NCI-H345 (cell line): ENCODE data around the gene POU1F1.
"Not testable (repeated sequence)": the region's sequence is repeated elsewhere in the genome, so short reads cannot be mapped to it uniquely, and the experiment has no call there.

Experiments
- DNase-seq: peaks from one replicate; lab custom pipeline; 2025; lab: John Stamatoyannopoulos, UW

The POU1F1 gene, protein sequence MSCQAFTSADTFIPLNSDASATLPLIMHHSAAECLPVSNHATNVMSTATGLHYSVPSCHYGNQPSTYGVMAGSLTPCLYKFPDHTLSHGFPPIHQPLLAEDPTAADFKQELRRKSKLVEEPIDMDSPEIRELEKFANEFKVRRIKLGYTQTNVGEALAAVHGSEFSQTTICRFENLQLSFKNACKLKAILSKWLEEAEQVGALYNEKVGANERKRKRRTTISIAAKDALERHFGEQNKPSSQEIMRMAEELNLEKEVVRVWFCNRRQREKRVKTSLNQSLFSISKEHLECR

DNA sequence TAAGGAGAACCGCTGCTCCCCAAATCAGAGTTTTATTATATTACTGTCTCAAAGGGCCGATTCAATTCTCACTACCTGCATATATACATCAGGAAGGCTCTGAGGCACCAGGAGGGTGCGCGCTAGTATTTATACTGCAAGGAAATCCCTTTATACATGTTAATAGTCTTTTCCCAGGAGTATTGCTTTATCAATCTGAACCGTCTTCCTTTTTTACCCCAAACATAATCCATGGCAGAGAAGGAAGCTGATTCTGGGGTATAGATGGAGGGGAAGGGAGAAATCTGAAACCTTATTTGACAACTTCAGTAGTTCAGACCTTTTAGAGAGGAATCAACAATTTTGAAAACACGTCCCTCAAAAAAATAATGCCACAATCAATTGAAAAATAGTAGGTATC, at the start of gene POU1F1:
Gene POU1F1, minus strand, starts transcription at position 101 of the 400 bp plus-strand sequence. CDS start 122 bp downstream, outside the sequence.
- DNase-seq, result no peak

DNA sequence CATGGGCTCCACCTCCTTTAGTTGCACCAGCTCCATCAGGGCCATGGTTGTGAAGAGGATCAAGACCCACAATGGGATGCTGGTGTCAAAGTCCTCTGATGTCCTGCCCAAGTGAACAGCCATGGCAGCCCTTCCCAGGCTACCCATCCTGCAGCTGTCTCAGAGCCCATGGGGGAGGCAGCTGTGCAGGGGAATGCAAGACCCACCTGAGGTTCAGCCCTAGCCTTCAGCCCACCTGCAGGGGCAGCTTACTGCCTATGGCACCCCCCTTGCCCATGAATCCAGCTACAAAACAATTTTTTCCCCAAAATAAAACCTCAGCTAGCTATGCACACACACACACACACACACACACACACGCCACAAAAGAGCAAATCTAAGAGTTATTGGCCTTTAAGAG, 48.2 kb upstream of the POU1F1 start:
- no peak for DNase-seq

DNA sequence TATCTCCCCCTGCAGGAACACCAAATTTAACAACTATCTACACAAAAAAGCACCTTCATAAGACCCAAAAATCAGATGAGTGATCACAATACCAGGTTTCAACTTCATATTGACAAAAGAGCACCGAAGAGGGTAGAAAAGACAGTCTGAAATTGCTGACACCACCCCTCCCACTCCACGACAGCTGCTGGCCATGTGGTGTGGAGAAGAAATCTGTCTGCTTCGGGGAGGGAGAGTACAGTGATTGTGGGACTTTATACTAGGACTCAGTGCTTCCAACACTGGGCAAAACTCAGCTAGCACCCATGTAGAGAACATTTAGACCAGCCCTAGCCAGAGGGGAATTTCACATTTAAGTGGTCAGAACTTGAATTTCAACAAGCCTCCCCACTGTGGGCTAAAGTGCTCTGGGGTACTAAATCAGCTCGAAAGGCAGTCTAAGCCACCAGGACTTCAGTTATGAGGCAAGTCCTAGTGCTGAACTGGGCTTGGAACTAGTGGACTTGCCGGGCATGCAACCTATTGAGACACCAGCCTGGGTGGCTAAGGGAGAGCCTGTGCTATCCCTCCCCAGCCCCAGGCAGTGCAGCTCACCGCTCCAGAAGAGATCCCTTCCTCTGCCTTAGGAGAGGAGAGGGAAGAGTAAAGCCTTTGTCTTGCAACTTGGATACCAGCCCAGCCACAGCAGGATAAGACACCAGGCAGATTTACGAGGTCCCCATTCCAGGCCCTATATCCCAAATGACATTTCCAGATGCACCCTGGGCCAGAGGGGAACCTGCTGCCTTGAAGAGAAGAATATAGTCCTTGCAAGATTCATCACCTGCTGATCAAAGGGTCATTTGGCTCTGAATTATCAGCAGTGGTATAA, 44.6 kb upstream of the POU1F1 start:
- peak; percentile 19 for DNase-seq

DNA sequence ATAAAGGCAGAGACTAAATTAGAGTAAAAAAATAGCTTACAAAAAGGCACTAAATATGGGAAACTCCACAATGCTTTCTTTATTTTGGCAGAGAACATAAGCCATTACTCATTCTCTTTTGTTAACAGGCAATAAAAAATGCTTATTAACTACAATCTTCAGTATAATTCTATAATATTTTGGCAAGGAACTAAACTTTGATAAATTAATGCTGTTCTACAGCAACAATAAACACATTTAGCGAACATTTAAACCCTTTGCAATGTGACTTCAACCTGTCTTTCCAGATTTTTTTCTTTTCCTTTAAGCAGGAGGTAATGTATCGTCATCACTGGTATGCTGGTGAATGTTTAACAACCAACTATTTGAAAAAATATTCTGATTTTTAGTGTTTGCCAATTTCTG, 42.2 kb upstream of the POU1F1 start:
- no peak for DNase-seq

DNA sequence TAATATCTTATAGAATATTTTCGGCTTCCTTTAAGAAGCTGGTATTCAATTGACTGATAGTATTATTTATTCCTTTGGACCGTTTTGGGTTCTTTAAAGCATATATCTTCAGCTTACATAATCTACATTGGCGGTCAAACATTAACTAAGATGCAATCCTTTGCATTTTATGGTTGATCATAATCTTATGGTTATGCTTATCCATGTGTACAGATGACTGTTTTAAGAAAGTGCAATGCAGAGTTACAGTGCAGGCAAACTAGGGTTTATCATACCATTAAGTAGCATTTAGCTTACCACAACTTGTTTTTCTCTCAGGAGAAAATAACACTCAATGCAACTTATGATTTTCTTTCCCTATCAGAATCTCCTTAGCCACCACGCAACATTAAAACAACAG, 41.4 kb upstream of the POU1F1 start:
- no peak for DNase-seq

DNA sequence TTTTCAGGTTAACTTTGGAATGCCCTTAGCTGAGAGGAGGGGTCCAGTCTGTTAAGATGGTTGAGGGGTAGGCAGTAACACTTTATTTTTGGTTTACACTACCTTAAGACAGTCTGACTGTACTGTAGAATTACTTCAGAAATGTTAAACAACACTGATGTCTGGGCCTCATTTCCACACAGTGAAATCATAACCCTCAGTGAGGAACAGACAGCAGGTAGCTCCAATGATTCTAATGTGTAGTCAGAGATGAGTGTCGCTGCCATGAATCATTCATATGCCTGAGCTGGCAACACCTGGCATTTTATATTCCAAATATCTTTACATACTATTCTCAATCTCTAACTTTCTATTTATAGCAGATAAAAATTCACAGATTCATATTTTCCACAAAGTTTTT, 37.3 kb upstream of the POU1F1 start:
- DNase-seq, result no peak

DNA sequence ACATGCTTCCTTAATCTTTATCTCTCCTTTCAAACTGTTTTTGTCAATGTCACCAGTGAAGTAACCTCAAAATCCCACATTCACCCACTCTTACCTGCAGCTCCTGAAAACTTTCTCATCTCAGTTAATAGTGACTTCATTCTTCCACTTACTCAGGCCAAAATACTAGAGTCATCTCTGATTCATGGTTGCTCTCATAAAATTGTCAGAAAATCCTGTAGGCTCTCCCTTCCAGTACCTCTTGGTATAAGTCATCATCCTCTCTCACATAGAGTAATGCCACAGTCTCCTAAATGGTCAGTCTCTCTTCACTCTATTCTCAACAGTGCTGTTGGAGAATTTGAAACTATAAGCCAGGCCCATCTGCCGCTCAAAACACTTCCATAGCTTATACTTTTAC, 34.9 kb upstream of the POU1F1 start:
- no peak for DNase-seq

DNA sequence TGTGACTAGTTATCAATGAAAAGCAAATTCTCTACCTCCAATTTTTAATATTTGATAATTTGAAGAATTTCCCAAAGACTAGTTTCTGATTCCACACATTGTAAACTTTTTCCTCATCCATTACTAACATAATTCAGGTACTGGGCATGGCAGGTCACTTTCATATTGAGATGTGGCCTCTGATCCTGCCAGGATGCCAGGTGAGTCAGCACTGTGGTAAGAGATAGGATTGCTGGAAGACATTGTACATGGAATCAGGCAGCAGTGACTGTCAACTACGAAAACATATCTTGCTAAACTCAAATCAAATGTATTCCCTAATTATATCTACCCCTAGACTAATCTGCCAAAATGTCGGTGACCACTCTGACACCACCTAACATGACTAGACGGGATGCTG, 33.2 kb upstream of the POU1F1 start:
- DNase-seq, result no peak

DNA sequence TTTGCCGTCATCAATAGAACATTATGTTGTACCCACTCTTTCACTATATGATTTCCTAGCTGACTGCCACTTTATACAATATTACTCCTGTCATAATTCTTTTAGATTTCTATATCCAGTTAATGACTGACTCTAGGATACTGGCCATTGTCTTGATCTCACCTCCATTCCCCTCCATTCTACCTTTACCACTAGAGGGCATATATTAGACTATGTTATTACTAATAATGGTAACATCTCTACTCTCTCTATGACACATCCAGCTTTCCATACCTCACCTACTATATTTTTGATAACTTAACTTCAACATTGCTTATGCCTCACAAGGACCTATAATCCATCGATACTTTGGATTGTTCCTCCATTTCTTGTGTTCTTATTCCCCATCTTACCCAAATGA, 31.4 kb upstream of the POU1F1 start:
- no peak for DNase-seq

DNA sequence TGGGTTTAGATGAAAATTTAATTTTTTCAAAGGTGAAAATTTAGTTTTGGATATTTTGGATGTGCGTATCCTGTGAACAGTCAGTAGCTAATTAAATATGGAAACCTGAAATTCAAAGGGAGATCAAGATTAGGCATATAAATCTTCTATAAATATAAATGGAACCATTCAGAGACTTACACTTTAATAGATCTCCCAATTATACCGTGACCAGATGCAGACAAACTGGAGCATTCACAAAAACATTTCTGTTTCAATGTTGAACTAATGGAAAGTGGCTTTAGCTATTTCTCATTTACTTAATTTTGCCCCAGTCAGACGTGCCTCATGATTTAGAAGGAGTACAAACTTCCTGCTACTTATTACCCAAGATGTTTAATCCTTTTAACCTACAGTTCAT, 29.1 kb upstream of the POU1F1 start:
- no peak for DNase-seq

DNA sequence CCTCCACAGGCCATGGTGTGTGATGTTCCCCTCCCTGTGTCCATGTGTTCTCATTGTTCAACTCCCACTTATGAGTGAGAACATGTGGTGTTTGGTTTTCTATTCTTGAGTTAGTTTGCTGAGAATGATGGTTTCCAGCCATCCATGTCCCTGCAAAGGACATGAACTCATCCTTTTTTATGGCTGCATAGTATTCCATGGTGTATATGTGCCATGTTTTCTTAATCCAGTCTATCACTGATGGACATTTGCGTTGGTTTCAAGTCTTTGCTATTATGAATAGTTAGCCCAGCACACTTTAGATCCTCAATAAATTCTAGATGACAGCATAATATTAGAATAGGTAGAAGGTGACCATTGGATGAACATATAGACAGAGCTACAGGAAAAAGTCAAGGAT, 28.6 kb upstream of the POU1F1 start:
- not testable (repeated sequence) for DNase-seq

DNA sequence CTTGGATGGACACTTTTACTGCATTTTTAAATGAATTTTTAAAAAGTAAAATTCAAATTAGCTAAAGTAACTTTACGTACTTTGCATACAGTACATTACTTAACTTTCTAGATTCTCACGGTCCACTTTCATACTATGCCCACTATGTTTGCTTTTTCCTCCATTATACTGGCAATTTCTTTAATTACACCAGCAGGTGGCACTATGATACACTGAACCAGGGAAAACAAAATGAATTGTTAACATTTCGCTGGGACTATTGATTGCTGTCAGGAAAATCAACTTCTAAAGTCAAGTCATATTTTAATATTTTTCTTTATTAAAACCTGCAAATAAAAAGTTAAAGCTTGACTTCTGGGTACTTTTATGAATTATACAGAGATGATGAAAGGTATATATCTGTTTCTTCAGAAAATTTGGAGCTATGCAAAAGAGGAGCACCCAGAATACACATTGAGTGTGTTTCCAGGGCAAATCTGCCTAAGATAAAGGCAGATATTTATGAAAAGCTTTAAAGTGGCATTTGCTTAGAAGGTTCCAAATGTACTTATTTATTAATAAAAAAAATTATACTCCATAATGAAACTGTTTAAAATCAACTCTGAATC, 21.8 kb upstream of the POU1F1 start:
- peak; percentile 27 for DNase-seq

DNA sequence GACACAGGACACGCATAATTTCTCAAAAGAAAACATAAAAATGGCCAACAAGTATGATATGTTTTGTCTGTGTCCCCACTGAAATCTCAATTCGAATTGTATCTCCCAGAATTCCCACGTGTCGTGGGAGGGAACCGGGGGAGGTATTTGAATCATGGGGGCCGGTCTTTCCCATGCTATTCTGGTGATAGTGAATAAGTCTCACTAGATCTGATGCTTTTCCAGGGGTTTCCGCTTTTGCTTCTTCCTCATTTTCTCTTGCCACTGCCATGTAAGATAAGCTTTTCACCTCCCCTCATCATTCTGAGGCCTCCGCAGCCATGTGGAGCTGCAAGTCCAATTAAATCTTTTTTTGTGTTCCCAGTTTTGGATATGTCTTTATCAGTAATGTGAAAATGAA, 12.1 kb upstream of the POU1F1 start:
- no peak for DNase-seq

DNA sequence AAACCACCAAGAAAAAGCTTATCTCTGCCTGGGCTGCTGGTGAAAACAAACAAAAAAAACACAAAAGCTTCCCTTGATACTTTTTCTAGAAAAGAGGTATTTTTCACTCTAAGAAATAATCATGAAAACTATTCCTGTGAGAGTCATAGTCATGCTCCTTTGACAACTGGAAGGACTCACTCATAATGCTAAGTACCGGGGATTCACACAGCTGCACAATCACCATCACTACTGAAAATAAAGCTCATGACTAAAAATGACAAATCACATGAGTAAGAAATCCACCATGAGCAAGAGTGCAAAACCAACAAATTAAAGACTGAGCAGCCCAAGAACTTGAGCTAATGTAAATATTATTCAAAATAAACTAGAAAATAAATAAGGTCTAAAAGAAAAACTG, 10.6 kb upstream of the POU1F1 start:
- DNase-seq, result no peak

DNA sequence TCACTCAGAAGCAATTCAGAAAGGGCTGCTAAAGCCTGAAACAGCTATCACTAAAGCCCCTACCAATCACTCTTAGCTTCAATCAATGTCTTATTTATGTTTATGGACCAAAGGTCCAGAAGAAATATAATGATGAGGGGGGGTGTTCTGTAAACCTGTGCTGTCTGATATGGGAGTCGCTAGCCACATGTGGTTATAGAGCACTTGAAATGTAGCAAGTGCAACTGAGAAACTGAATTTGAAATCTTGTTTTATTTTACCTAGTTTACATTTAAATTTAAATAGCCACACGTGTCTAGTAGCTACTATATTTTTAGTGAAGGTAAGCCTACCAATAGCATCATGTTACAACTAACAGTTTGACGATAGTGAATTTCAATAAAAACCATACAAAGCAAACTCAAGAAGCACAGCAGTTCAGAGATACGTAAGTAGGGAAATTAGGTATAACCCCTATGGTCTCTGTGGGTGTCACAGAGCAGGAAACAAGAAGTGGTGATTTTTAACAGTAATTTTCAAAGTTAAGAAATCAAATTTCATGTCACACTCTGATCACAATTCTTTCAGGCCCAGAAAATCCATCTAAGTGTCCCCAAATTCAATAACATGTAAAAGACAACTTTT, 3.6 kb downstream of the POU1F1 start:
- DNase-seq, result no peak

DNA sequence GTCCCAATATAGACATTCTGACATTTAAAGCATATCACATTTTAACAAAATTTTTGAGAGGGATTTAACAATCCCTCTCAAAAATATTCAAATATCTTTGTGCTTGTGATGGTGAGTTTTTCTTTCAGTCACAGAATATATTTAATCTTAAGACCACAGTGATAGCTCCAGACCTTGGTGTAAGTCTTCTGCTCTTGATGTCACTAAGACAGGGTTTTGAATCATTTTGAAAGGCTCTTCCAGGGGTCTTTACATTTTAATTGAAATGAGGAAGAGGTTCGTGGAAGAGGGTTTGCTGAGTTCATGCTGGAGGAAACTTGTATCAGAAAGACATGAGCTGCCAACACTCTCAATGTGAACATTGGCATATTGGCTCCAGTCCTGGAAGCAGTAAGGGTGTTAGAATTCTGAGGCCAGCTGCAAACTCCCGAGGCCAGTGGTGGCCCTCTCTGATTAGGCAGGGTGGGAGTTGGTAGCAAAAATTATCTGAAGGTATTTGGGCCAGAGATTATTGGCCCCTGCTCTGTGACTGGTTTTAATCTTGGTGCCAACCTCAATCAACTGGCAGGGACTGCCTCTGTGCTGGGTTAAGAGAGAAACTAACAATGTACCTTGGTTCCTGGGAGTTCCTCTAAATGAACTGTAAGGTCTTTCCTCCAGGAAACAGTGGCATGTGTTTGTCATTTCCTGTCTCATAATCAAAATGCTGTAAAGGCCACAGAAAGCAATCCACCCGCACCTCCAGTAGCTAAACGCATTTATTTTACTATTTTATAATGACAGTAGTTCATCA, 5.3 kb downstream of the POU1F1 start:
- no peak for DNase-seq

DNA sequence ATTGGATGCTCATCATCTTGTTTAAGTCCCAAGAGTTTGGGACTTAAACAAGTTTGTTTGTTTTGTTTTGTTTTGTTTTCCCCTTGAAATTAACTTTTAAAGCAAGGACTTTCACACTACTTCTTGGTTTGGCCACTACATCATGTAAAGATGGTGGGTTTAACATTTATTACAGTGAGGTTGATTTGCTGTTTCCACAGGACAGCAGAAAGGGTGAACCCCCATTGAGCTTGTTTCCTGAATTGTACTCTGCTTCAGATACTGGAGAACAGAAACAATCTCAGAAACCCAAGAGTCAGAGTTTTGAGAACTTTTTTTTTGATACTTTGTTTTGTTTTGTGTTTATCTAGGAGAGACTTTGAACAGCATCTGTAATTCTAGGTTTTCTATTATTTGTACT, 6.7 kb downstream of the POU1F1 start:
- DNase-seq, result no peak

DNA sequence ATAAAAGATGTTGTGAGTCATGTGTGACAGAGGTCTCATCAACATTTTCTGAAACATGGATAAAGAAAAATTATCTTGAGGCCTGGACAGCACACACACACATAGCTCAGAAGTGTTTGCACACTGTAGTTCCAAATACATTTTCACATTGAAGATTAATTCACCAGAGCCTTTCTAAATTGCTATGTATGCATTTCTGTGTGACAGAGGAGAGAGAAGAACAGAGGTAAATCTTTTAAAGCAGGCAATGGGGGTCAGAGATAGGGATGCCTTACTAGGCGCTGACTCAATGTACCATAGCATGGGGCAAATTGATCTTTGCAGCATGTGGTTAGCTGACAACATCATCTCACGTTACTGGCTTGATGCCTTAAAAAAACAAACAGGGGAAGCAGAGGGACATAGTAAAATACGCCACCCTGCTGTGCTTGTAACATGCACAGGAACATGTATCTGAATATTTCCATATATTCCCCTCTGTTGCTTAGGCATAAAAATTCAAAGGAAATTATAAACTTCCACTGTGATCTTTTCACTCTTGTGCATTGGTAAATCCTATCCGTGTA, 7.7 kb downstream of the POU1F1 start:
- DNase-seq, result peak; percentile 26

DNA sequence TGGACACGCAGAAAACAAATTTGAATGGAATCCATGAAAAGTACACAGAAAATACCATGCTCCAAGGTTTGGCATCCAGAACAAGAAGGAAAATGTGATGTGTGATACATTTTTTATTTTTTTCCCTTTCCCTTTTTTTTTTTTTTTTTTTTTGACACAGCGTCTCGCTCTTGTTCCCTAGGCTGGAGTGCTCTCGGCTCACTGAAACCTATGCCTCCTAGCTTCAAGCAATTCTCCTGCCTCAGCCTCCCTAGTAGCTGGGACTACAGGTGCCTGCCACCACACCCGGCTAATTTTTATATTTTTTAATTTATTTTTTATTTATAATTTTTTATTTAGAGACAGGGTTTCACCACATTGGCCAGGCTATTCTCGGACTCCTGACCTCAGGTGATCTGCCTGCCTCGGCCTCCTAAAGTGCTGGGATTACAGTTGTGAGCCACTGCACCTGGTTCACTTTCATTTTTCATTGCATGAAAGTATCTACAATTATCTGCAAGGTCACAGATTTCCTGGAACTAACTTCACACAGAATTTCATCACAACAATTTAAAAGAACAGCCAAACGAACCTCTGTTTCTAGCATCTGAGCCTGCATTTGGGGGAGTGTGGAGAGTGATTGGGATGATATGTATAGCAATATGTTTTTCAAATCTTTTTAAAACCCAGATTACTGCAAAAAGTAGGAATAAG, 8.3 kb downstream of the POU1F1 start:
- DNase-seq, result no peak

DNA sequence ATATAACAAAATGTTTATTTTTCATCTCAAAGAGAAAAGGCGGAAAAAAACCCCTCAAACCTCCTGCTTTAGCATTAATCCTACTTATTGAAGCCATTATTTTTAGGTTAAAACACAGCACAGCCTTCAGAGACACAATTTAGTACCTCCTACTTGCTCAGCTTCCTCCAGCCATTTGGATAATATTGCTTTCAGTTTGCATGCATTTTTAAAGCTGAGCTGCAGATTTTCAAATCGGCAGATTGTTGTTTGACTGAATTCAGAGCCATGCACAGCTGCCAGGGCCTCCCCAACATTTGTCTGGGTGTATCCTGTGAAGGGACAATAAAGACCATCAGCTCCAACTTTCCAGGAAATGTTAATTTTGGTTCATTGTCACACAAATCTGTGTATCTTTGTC, 14.5 kb downstream of the POU1F1 start:
- no peak for DNase-seq

DNA sequence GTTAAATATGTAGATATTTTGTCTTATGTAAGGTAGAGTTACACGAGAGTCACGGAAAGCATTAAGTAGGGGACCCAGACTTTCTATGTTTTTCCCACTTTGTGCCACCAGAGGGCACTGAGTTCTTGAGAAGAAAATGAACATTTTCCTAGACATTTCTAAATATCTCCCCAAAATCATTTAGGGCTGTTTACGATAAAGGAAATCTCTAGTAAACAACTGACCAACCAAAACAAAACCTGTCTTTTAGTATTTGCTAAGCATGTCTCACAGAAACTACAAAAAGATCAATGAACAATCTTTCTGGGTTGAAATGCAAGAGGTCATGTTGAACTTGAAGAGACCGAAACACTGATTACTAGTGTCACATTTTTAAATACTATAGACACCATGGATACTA, 16.1 kb downstream of the POU1F1 start:
- peak; percentile 20 for DNase-seq
